Subcutaneous adipose tissue (tissue), 4 donors: ENCODE results near the gene RRAS2. TPM values are rescaled to one million over a fixed set of nuclear protein-coding genes. Genes with fewer than 3 reads are reported as not detected.

ENCODE experiments used
- CTCF ChIP-seq: fragments of 450-650 bp; IDR thresholded peaks from one replicate; pipeline ENCODE4 v1.5.1; 2016; ENCODE audit warnings: low read depth, mild to moderate bottlenecking, control low read depth, antibody characterized with exemption, moderate library complexity
- total RNA-seq, 4 donors: library from RNA; depleted of rRNA; stranded (reverse); fragments of >200 nt; gene quantifications; one replicate each; pipeline ENCODE4 v1.1.0, GENCODE V29; 2016

Gene RRAS2
- total RNA-seq, 4 donors from 2014 or later = 56.9 to 95.4 (median 64.6) TPM

- TF ChIP-seq CTCF = no peak
These were observed 109.6 kb downstream of the RRAS2 start for GRCh38 chr11:14249121-14249963.

- no peak for TF ChIP-seq CTCF
These were observed 110.4 kb downstream of the RRAS2 start for GRCh38 chr11:14248580-14248981.

- no peak for TF ChIP-seq CTCF
These were observed 113.5 kb downstream of the RRAS2 start for GRCh38 chr11:14245444-14245843.

- no peak for TF ChIP-seq CTCF
These were observed 114.1 kb downstream of the RRAS2 start for GRCh38 chr11:14244926-14245325.

- no peak for TF ChIP-seq CTCF
These were observed 116.2 kb downstream of the RRAS2 start for GRCh38 chr11:14242733-14243132.

- no peak for TF ChIP-seq CTCF
These were observed 116.8 kb downstream of the RRAS2 start for GRCh38 chr11:14242187-14242586.

- TF ChIP-seq CTCF = no peak
These were observed 118.0 kb downstream of the RRAS2 start for GRCh38 chr11:14240951-14241350.
